ENCODE results near the gene COL6A2.
"Not testable (repeated sequence)": the region's sequence is repeated elsewhere in the genome, so short reads cannot be mapped to it uniquely, and the experiment has no call there.

The COL6A2 gene

DNA sequence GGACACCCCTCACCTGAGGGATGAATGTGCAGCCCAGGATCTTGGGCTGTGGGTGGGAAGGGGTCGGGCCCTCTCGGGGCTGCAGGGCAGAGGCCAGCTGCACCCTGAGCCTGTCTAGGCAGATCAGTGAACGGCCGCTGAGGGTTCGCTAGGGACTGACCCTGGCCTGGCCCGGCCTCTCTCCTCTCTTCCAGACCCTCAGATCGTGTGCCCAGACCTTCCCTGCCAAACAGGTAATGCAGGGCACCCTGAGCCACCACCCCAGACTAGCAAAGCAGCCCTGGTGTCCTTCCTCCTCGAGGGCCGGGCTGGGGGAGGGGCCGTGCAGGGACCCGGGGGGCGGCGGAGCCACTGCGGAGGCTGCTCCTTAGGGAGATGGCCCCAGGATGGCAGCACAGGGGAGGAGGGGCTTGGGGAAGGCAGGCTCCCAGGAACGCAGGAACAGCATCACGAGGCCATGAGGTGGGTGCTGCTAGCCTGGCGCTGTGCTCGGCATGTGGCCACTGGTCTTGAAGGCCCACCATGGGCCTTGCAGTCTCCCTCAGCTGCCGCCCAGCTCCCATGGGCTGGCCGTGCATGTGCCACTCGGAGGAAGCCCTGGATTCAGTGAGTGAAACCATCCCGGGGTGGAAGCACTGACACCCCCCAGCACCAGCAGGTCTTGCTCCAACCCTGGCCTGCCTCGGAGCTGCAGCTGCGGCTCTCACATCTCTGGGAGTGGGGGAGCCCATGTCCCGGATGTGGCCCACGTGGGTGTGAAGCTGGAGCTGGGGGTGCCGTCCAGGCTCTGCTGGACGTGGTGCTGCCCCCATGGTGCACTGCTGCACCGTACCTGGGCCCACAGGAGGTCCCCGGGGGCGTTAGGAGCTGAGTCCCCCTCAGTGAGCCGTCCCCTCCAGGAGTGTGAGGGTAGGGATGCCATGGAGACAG is 28.7 kb downstream of the COL6A2 start:
- DNase-seq (ENCODE audit: low read depth) = no peak

DNA sequence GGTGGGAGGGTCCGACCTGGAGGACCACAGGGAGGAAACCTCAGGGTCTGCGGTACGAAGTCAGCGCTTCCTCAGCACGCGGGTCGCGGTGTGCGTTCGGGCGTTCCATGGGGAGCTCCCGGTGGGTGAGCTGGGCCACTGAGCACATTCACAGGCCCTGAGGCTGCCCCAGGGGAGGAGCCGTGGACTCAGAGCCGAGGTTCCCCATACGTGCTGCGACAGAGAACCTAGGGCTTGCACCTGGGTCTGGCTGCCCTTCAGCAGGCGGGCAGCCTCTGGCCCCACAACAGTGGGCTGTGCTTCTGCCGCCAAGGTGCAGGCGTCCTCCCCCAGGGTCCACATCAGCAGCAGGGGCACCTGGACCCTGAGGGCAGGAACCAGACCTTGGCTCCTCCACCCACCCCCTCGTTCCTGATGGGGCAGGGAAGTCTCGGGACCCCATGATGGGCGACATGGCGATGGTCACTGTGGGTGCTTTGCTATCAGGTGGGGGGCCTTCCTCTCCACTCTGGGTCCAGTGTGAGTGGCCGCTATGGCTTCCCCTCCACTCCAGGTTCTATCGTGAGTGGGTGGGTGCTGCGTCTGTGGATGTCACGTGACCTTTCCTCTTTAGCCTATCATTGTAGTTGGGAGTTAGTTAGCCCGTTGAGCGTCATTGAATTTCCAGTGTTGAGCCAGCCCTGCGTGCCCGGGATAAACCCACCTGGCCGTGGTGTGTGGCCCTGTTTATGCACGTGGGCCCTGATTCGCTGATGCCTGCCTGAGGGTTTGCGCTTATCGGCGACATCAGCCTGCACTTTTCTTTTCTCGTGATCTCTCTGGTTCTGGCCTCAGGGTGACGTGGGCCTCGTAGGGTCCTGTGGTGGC is 29.6 kb downstream of the COL6A2 start:
- no peak for DNase-seq (ENCODE audit: low read depth)

DNA sequence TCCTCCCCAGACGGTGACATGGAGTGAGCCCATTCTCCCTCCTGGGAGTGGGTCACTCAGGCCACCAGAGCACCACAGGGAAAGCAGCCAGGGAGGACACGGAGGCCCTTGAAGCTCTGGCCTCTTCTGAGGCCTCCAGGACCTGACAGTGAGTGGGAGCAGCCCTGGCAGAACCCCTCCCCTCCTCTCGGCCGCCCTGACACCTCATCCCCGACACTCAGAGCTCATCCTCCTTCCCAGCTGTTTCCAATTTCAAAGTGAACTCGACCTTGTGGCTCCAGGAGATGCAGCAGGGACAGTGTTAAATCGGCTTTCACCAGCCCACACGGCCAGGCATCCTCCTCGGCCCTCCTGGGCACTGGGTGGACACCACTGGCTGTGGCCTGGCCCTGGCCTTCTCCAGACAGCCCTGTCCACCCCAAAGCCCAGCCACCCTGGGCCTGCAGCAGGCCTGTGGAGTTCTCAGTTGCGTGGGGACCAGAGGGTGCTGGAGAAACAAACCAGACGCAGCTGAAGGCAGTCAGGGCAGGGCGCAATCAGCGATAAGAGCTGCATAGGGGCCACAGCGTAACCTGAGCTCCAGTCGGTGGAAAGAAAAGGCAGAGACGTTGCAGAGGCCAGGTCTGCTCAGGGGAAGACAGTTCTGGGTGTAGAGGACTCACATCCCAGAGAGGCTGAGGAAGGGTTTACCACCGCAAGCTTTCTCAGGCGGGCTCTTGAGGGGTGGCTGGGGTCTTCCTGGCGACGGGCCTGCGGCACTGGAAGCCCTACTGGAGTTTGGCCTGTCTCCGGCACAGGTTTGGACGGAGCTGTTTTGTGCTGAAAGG is 30.4 kb downstream of the COL6A2 start:
- no peak for DNase-seq (ENCODE audit: low read depth)

DNA sequence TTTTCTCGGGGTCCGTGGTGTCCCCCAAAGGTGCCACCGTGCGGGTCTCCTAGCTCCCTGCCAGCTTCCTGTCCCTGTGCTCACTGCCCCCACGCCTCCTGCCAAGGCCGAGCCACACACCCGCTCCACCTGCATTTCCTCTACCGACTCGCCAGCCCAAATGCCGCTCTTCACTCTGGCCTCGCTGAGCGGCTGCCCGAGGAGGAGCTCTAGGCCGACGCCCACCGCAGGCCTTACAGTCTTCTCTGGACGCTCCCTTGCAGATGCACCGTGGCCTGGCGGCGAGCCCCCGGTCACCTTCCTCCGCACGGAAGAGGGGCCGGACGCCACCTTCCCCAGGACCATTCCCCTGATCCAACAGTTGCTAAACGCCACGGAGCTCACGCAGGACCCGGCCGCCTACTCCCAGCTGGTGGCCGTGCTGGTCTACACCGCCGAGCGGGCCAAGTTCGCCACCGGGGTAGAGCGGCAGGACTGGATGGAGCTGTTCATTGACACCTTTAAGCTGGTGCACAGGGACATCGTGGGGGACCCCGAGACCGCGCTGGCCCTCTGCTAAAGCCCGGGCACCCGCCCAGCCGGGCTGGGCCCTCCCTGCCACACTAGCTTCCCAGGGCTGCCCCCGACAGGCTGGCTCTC is 31.1 kb downstream of the COL6A2 start:
- DNase-seq (ENCODE audit: low read depth) = no peak

GRCh38 chr21:46129846-46130651 is 32.1 kb downstream of the COL6A2 start:
- DNase-seq (ENCODE audit: low read depth) = no peak

GRCh38 chr21:46130831-46131587 is 33.1 kb downstream of the COL6A2 start:
- no peak for DNase-seq (ENCODE audit: low read depth)

GRCh38 chr21:46131588-46131837 is 33.6 kb downstream of the COL6A2 start:
- DNase-seq (ENCODE audit: low read depth) = no peak

- no peak for DNase-seq (ENCODE audit: low read depth)
Measured at GRCh38 chr21:46131838-46132651, 34.1 kb downstream of the COL6A2 start.

DNA sequence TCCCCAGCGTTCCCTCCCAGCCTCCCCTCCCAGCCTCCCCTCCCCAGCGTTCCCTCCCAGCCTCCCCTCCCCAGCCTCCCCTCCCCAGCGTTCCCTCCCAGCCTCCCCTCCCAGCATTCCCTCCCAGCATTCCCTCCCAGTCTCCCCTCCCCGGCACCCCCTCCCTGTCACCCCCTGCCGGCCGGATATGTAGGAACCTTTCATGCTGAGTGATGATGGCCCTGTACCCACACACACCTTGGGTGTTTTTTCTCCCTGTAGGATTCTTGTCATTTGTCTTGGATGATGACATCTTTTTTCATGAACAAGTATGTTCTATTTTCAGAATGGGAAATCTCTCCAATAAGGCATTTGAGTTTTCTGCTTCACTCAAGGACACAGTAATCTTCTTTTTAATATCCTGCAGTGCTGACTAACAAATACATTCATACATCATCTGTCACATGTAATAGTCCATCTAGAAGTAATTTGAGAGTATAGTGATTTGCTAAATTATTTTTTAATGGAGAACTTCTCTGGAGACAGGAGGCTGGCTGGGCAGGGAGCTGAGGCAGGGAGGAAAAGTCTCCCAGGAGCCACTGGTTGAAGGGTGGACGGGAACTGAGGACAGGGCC is 38.0 kb downstream of the COL6A2 start:
- no peak for DNase-seq (ENCODE audit: low read depth)

- no peak for DNase-seq (ENCODE audit: low read depth)
Measured at GRCh38 chr21:46136739-46137349, 38.9 kb downstream of the COL6A2 start.

- DNase-seq (ENCODE audit: low read depth) = no peak
Measured at GRCh38 chr21:46137908-46138307, 40.0 kb downstream of the COL6A2 start.

GRCh38 chr21:46138383-46138970 is 40.6 kb downstream of the COL6A2 start:
- DNase-seq (ENCODE audit: low read depth) = no peak

GRCh38 chr21:46139686-46140085 is 41.8 kb downstream of the COL6A2 start:
- no peak for DNase-seq (ENCODE audit: low read depth)

- DNase-seq (ENCODE audit: low read depth) = not testable (repeated sequence)
Measured at GRCh38 chr21:46140352-46141003, 42.6 kb downstream of the COL6A2 start.

DNA sequence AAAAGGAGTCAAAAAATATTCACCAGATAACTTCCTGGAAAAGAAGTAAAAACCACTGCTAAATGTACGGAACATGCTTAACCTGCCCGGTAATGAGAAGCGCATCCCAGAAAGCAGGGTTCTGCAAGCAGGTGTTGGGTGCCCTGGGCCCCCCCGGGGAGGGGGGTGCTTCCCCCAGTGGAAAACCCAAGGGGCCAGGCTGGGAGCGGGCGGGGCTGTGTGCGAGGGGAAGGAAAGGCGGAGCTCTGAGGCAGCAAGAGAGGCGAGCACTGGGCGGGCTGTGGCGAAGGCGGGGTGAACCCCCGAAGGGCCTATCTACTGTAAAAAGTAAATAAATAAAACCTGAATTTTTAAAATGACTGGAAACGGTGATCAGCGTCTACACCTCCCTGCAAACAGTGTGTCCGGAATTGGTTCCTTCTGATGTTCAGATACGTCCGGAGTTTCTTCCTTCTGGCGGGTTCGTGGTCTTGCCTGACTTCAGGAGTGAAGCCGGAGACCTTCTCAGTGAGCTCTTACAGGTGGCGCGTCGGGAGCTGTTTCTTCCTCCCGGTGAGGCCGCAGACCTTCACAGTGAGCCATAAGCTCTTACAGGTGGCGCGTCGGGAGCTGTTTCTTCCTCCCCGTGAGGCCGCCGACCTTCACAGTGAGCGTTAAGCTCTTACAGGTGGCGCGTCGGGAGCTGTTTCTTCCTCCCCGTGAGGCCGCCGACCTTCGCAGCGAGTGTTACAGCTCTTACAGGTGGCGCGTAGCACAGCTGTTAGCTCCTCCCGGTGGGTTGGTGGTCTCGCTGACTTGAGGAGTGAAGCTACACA is 44.1 kb downstream of the COL6A2 start:
- DNase-seq (ENCODE audit: low read depth) = no peak

DNA sequence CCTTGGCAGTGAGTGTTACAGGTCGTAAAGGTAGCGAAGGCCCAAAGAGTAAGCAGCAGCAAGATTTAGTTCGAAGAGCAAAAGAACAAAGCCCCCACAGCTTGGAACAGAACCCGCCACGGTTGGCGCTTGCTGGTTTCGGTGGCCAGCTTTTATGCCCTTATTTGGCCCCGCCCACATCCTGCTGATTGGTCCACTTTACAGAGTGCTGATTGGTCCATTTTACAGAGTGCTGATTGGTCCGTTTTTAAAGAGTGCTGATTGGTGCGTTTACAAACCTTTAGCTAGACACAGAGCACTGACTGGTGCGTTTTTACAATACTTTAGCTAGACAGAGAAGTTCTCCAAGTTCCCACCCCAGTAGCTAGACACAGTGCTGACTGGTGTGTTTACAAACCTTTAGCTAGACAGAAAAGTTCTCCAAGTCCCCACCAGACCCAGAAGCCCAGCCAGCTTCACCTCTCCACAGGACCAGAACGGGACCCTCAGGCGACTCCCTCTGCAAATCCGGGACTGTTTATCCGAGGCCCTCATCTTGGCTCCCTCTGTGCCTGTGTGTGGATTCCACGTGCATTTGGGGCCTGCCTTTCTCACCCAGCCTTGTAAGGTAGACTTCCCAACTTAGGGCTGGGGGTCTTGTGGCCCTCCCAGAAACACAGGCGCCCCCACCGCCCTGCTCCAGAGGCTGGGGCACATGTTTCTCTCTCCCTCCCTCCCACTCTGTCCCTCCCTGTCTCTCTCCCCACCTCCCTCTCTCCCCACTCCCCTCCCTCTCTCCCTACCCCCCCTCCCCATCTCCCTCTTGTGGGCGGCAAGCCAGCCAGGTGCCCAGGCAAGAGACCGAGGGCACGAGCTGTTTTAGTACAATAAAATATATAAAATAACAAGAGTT is 44.9 kb downstream of the COL6A2 start:
- DNase-seq (ENCODE audit: low read depth) = no peak
